Measurements from ENCODE around the gene FCN3.

Gene FCN3

DNA sequence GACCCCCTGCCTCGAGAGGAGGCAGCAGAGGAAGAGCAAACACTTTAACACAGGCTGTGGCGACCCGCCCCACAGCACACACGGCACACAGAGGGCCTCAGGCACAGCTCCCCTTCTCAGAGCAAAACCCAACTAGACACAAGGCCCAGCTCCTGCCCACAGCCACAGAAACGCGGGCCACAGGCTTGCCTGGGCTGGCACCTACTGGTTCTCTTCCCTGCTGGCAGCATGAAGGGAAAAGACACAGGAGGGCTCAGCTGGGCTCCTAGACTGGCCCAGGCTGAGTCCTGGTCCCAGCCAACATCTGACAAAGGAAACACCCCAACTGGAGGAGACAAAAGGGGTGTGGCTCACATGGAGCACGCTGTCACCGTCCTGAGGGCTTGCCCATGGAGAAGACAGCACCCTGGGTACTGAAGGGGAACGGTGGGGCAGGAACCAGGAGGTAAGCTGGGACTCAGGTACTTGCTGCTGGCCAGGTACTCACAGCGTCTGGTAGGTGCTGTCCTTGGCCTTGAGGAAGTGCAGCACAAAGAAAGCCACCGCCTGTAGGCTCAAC is 5.0 kb upstream of the FCN3 start:
- no peak overlapping the region for H3K4me3 ChIP-seq (ENCODE audit: low read length)
- no peaks in the 10 kb centered on the region for H3K27me3 ChIP-seq (ENCODE audit: control insufficient read depth, insufficient read depth, low read length)
- no peaks in the 10 kb centered on the region for H3K9me3 ChIP-seq (ENCODE audit: control insufficient read depth, insufficient read depth, low read length)
- peaks cover 3% of the 10 kb centered on the region; the same call in 1 of the 2 replicates for H3K4me1 ChIP-seq (ENCODE audit: control insufficient read depth, insufficient read depth, low read length)
- no peak for DNase-seq (ENCODE audit: low read depth, low spot score)
- no peaks in the 10 kb centered on the region for H3K36me3 ChIP-seq (ENCODE audit: control insufficient read depth, insufficient read depth, low read length)
- no CpG with 5 or more reads among the region's 11 CpGs for WGBS (ENCODE audit: insufficient coverage, insufficient read length)
- no peak overlapping the region for H3K27ac ChIP-seq (ENCODE audit: low read length)

DNA sequence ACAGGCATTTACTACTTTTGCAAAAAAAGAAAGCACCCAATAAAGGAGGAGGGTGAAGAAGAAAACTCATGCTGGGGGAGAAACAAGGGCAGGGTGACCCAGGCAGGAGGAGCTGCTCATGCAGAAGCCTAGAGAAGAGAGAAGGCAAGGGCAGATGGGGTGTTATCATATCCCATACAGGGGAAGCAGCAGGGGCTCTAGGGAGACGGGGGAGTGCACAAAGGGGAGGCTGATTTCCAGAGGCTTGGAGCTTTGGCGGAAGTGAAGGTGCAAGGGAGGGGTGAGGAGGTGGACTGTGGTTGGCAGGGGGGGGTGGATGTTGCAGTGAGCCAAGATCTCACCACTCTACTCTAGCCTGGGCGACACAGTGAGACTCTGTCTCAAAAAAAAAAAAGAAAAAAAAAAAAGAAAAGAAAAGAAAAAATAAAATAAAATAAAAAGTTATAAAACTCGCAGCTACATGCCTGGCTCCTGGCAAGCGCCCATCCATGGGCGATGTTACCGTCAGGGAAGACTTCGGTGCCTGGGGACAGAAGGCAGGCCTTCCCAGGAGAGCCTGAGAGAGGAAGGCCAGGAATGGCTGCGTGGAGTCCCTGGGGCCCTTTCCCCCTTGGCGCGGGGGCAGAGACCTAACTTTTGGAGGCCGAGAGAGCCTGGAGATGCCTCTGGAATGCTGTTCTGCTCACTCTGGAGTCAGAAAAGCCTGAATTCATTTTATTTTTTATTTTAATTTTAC is 3.3 kb upstream of the FCN3 start:
- Histone ChIP-seq H3K27me3 (ENCODE audit: control insufficient read depth, insufficient read depth, low read length) (no peaks in the 10 kb centered on the region), H3K9me3 (ENCODE audit: control insufficient read depth, insufficient read depth, low read length) (no peaks in the 10 kb centered on the region), H3K36me3 (ENCODE audit: control insufficient read depth, insufficient read depth, low read length) (no peaks in the 10 kb centered on the region), H3K4me1 (ENCODE audit: control insufficient read depth, insufficient read depth, low read length) (peaks cover 3% of the 10 kb centered on the region; the same call in 1 of the 2 replicates), H3K27ac (ENCODE audit: low read length) (no peak overlapping the region), H3K4me3 (ENCODE audit: low read length) (no peak overlapping the region)
- DNase-seq (ENCODE audit: low read depth, low spot score) = no peak
- WGBS (ENCODE audit: insufficient coverage, insufficient read length) = no CpG with 5 or more reads among the region's 12 CpGs

DNA sequence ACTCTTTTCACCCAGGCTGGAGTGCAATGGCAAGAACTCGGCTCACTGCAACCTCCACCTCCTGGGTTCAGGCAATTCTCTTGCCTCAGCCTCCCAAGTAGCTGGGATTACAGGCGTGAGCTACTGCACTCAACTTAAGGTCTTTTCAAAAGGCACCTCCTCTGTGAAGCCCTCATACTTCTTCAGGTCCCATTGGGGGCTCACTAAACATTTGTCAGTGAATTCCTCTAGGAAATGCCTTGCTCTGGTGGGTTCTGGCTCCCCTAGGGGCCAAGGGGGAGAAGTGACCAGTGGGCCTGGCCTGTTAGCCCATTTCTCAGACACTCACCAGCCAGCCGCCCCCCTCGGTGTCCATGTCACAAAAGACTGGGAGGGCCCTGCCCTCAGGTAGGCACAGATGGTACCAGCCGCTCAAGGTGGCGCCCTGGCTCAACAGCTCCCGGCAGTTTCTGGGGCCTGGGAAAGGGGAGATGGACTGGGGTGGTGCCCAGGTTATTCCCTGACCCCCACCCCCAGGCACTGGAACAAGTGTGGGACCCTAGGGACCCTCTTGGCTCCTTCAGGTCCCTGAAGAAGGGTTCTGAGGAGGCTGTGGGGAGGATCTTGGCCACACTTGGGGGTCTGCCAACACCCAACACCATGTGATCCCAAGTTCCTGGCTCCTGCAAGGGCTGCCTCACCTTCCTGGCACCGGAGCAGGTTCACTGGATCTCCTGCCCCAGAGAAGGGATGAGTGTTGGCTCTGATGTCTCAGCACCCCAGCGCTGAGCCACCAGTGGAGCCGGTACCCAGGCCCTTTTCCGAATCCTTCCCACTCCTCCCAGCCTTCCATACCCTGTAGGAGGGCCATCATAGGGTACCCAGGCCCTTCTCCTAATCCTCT is 1.6 kb downstream of the FCN3 start:
- no CpG with 5 or more reads among the region's 11 CpGs for WGBS (ENCODE audit: insufficient coverage, insufficient read length)

DNA sequence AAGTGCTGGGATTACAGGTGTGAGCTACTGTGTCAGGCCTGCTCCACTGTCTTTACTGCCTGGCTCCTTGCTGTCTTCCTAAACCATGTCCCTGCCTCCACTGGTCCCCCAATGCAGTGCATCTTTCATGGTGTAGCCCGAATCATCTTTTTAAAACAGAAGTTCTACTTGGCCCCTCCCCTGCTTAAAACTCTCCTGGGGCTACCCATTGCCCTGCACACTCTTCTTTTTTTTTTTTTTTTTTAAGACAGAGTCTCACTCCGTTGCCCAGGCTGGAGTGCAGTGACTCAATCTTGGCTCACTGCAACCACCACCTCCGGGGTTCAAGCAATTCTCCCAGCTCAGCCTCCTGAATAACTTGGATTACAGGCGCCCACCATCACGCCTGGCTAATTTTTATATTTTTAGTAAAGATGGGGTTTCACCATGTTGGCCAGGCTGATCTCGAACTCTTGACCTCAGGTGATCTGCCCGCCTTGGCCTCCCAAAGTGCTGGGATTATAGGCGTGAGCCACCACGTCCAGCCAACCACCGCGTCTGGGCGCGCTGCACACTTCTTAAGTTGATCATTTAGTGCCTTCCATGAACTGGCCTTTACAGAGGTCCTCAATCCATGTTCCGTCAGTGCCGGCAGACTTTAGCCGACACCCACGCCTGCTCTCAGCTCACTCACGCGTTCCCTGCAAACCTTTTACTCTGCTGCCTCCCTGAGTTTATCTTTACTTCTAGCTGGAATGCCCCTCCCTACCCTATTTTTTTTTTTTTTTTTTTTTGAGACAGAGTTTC is 2.4 kb downstream of the FCN3 start:
- Histone ChIP-seq H3K27ac (ENCODE audit: low read length) (no peak overlapping the region), H3K9me3 (ENCODE audit: control insufficient read depth, insufficient read depth, low read length) (no peaks in the 10 kb centered on the region), H3K4me3 (ENCODE audit: low read length) (no peak overlapping the region), H3K4me1 (ENCODE audit: control insufficient read depth, insufficient read depth, low read length) (no peaks in the 10 kb centered on the region), H3K27me3 (ENCODE audit: control insufficient read depth, insufficient read depth, low read length) (no peaks in the 10 kb centered on the region), H3K36me3 (ENCODE audit: control insufficient read depth, insufficient read depth, low read length) (no peaks in the 10 kb centered on the region)
- DNase-seq (ENCODE audit: low read depth, low spot score) = no peak
- WGBS (ENCODE audit: insufficient coverage, insufficient read length) = no CpG with 5 or more reads among the region's 19 CpGs

More for the DNA sequence above, 1.6 kb downstream of the FCN3 start:
- Histone ChIP-seq H3K4me3 (ENCODE audit: low read length) (no peak overlapping the region), H3K4me1 (ENCODE audit: control insufficient read depth, insufficient read depth, low read length) (no peaks in the 10 kb centered on the region; the same call in 1 of the 2 replicates), H3K27me3 (ENCODE audit: control insufficient read depth, insufficient read depth, low read length) (no peaks in the 10 kb centered on the region), H3K36me3 (ENCODE audit: control insufficient read depth, insufficient read depth, low read length) (no peaks in the 10 kb centered on the region), H3K27ac (ENCODE audit: low read length) (no peak overlapping the region), H3K9me3 (ENCODE audit: control insufficient read depth, insufficient read depth, low read length) (no peaks in the 10 kb centered on the region)
- no peak for DNase-seq (ENCODE audit: low read depth, low spot score)

DNA sequence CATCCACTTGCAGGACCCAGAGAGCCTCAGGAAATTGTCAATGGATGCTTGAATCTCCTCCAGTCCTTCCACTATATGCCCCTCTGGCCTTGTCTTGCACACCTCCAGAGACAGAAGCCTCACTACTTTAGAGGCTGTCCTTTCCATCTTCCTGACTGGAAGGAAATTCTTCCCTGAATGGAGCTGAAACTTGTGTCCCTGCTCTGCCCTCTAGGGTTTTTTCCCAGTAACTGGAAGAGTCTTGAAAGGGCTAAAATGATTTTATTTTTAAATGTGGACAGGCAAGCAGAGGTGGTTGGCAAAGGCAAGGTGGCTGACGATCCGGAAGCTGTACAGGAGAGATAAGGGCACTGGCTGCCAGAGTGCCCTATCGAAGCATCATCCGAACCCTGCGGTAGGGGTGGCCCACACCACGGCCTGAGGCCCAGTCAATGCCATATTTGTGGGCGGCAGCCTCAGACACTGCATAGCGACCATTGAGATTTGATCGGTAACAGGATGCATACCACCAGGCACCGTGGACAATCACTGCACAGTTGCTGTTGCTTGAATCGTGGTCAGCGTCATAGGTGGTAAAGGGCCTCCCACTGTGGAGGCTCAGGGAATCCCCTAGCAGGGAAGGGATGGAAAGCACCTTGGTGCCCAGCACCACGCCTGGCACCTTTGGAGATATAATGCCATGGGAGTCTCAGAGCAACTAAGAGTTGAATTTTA is 5.6 kb downstream of the FCN3 start:
- Histone ChIP-seq H3K27ac (ENCODE audit: low read length) (no peak overlapping the region), H3K9me3 (ENCODE audit: control insufficient read depth, insufficient read depth, low read length) (no peaks in the 10 kb centered on the region), H3K4me3 (ENCODE audit: low read length) (no peak overlapping the region), H3K4me1 (ENCODE audit: control insufficient read depth, insufficient read depth, low read length) (peaks cover 6% of the 10 kb centered on the region; the same call in 1 of the 2 replicates), H3K36me3 (ENCODE audit: control insufficient read depth, insufficient read depth, low read length) (no peaks in the 10 kb centered on the region), H3K27me3 (ENCODE audit: control insufficient read depth, insufficient read depth, low read length) (no peaks in the 10 kb centered on the region)
- no peak for DNase-seq (ENCODE audit: low read depth, low spot score)
- no CpG with 5 or more reads among the region's 13 CpGs for WGBS (ENCODE audit: insufficient coverage, insufficient read length)

DNA sequence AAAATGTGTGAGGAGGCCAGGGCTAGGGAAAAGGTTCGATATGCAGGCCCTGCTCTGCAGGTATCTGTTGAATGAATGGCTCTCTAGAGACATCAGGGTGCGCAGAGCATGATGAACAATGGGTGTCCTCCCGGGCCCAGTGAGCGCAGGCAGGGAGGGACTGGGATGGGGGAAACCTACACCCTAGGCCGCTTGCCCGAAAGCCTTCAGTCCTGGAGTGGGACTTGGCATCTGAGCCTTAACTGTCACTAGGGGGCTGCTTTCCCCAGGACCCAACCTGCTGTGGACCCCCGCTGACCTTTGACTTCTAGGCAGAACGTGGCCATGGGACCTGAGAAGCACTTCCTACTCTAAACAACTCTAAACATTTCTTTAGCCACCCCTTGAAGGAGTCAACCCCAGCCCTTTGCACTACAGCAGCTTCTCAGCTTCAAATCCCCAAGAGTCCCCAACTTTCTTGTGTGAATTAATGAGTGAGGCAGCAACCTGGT is 7.4 kb downstream of the FCN3 start:
- Histone ChIP-seq H3K9me3 (ENCODE audit: control insufficient read depth, insufficient read depth, low read length) (no peaks in the 10 kb centered on the region), H3K36me3 (ENCODE audit: control insufficient read depth, insufficient read depth, low read length) (no peaks in the 10 kb centered on the region), H3K4me3 (ENCODE audit: low read length) (peak overlapping the region; percentile 43; the same call in 1 of the 2 replicates), H3K27me3 (ENCODE audit: control insufficient read depth, insufficient read depth, low read length) (no peaks in the 10 kb centered on the region), H3K4me1 (ENCODE audit: control insufficient read depth, insufficient read depth, low read length) (peaks cover 6% of the 10 kb centered on the region; the same call in 1 of the 2 replicates), H3K27ac (ENCODE audit: low read length) (no peak overlapping the region)
- DNase-seq (ENCODE audit: low read depth, low spot score) = no peak
- no CpG with 5 or more reads among the region's 8 CpGs for WGBS (ENCODE audit: insufficient coverage, insufficient read length)

DNA sequence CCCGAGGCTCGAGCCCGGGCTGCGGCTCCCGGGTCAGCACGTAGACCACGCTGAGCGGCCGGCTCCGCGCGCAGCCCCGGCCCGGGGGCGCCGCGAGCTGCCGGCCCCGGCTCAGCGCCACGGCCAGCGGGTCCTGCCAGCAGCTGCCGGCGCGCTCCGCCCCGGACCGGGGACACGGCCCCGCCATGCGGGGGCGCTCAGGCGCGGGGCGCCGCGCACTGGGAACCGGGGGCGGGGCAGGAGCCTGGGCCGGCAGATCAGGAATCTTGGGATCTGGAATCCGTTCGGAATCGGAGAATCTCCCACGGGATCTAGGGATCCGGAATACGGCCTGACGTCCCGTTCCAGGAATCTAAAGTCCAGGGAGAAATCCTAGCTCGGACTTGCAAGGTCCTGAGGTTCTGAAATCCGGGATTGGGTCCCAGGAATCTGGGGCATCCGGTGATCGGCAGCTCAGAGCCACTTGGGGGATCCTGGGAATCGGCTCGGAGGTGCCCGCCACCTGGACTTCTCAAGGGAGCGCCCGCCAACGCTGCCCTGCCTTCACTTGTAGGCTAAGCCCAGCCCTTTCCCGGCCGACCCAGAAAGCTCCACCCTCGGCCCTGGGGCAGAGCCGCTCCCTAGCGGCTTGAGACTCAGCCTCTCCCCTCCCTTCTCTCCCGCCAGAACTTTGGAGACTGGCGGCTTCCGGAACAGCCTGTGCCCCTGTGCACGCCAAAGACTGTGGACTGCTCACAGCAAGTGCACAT is 8.0 kb downstream of the FCN3 start, which contains the start of gene MAP3K6:
Gene MAP3K6, minus strand, starts transcription at position 551 of the 749 bp plus-strand sequence. Its CDS starts 364 bp downstream, at position 187.
- no CpG with 5 or more reads among the region's 67 CpGs for WGBS (ENCODE audit: insufficient coverage, insufficient read length)
- H3K4me1 ChIP-seq (ENCODE audit: control insufficient read depth, insufficient read depth, low read length) = peaks cover 6% of the 10 kb centered on the region; the same call in 1 of the 2 replicates

DNA sequence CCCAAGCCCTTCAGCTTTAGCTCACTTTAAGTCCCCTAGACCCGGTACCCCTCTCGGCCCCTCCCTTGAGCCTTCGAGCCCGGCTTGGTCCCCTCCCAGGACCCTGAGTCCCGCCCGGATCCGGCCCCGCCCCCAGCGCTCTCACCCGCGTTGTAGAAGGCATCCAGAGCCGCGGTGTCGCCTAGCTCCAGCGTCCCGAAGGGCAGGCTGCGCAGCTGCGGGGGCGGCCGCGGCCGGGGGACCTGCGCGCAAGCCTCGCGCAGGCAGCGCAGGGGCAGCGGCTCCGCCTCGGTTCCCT is 8.6 kb downstream of the FCN3 start:
- H3K27ac ChIP-seq (ENCODE audit: low read length) = no peak overlapping the region
- H3K27me3 ChIP-seq (ENCODE audit: control insufficient read depth, insufficient read depth, low read length) = peaks cover 4% of the 10 kb centered on the region; the same call in 1 of the 2 replicates
- H3K4me3 ChIP-seq (ENCODE audit: low read length) = peak overlapping the region; percentile 43; the same call in 1 of the 2 replicates
- no peaks in the 10 kb centered on the region for H3K9me3 ChIP-seq (ENCODE audit: control insufficient read depth, insufficient read depth, low read length)
- no CpG with 5 or more reads among the region's 30 CpGs for WGBS (ENCODE audit: insufficient coverage, insufficient read length)
- H3K36me3 ChIP-seq (ENCODE audit: control insufficient read depth, insufficient read depth, low read length) = no peaks in the 10 kb centered on the region
- no peak for DNase-seq (ENCODE audit: low read depth, low spot score)
- peaks cover 6% of the 10 kb centered on the region; the same call in 1 of the 2 replicates for H3K4me1 ChIP-seq (ENCODE audit: control insufficient read depth, insufficient read depth, low read length)

More for the DNA sequence above, 8.0 kb downstream of the FCN3 start, which contains the start of gene MAP3K6:
- no peak for DNase-seq (ENCODE audit: low read depth, low spot score)
- H3K36me3 ChIP-seq (ENCODE audit: control insufficient read depth, insufficient read depth, low read length) = no peaks in the 10 kb centered on the region
- no peaks in the 10 kb centered on the region for H3K9me3 ChIP-seq (ENCODE audit: control insufficient read depth, insufficient read depth, low read length)
- no peaks in the 10 kb centered on the region; the same call in 1 of the 2 replicates for H3K27me3 ChIP-seq (ENCODE audit: control insufficient read depth, insufficient read depth, low read length)
- H3K4me3 ChIP-seq (ENCODE audit: low read length) = peak within 1 kb of the TSS; percentile 43; the same call in 1 of the 2 replicates
- H3K27ac ChIP-seq (ENCODE audit: low read length) = no peak within 1 kb of the TSS
